H1 (cell line): Measurements from ENCODE around the gene GANC. TPM values are rescaled to one million over a fixed set of nuclear protein-coding genes. Genes with fewer than 3 reads are reported as not detected.

ENCODE experiments used
- BCL11A ChIP-seq, 2 experiments: IDR thresholded peaks; one replicate each; pipeline ENCODE4 v1.6.1; 2011; ENCODE audit warnings: low read depth in 2 of 2, low read length in 2 of 2, mild to moderate bottlenecking in 2 of 2
- CHD7 ChIP-seq: fragments of 300-600 bp; sonication (generic); IDR thresholded peaks from 2 replicates; pipeline ENCODE4 v1.7.1; 2012; ENCODE audit warnings: low read length, moderate library complexity, mild to moderate bottlenecking, inconsistent platforms; ENCODE audit not compliant: insufficient replicate concordance
- KDM5A ChIP-seq: fragments of 200-600 bp; IDR thresholded peaks from 2 replicates; pipeline ENCODE4 v1.7.1; 2012; ENCODE audit warnings: mild to moderate bottlenecking, low read length, inconsistent platforms, mixed read lengths
- PHF8 ChIP-seq: fragments of 200-600 bp; sonication (generic); conservative IDR thresholded peaks from 2 replicates; pipeline ENCODE4 v1.7.1; 2012; ENCODE audit warnings: low read depth, mild to moderate bottlenecking, inconsistent platforms, low read length, moderate library complexity
- POLR2AphosphoS5 ChIP-seq: IDR thresholded peaks from 2 replicates; pipeline ENCODE4 v1.6.1; 2011; ENCODE audit warnings: low read depth, low read length
- RNF2 ChIP-seq: fragments of 200-900, 300-1000 bp; sonication (generic); IDR thresholded peaks from 2 replicates; pipeline ENCODE4 v1.7.1; 2016; ENCODE audit warnings: borderline replicate concordance, low read depth, mild to moderate bottlenecking, antibody characterized with exemption, low read length; ENCODE audit not compliant: poor library complexity, severe bottlenecking; ENCODE audit errors: missing control alignments
- TCF12 ChIP-seq: IDR thresholded peaks from 2 replicates; pipeline ENCODE4 v1.6.1; 2011; ENCODE audit warnings: low read depth, mild to moderate bottlenecking, low read length
- YY1 ChIP-seq: IDR thresholded peaks from 2 replicates; pipeline ENCODE4 v1.6.1; 2011; ENCODE audit warnings: low read depth, mild to moderate bottlenecking, low read length
- polyA plus RNA-seq, 7 experiments: library from polyadenylated mRNA; depleted of rRNA in 3 of 7; stranded (reverse) in 5 of 7; unstranded in 2 of 7; fragments of >200 nt in 5 of 7; fragments of 200-250 nt in 2 of 7; gene quantifications; 1 replicate in 5 of 7; 2 replicates in 1 of 7; 4 replicates in 1 of 7; pipeline versions ENCODE4 v1.2.1 to v1.2.3, GENCODE V29; 2011 to 2013; ENCODE audit warnings: missing spikeins in 2 of 7, mixed read lengths in 2 of 7
- total RNA-seq: library from RNA; stranded (reverse); fragmentation: NEBNext Ultra II Directional; extraction: Animal tissue kit (Norgen Biotek cat#: 25700); gene quantifications from 2 replicates; pipeline ENCODE4 v1.2.1, GENCODE V29; 2021

The GANC gene
- total and polyA plus RNA-seq, 2 of the 8 experiments (the other 6 are each of a cell fraction or from before 2014, with no cell fraction given) = 6.8 to 14.4 TPM

GRCh38 chr15:42355291-42355690 lies 82.3 kb downstream of the GANC start (continued):
- TF ChIP-seq CHD7 = no peak
- TF ChIP-seq BCL11A (IDR thresholded peaks at IDR 0.05; ENCODE audit: low read depth in 2 of 2, low read length in 2 of 2) = no peak
- TF ChIP-seq PHF8 = no peak
- TF ChIP-seq KDM5A = no peak
- TF ChIP-seq YY1 = no peak
- no peak for TF ChIP-seq TCF12
- TF ChIP-seq RNF2 = no peak
- TF ChIP-seq POLR2AphosphoS5 = no peak
- TF ChIP-seq, all 59 proteins: peak for 0
